H1 (cell line): ENCODE measurements around the gene LHPP. TPM values are rescaled to one million over a fixed set of nuclear protein-coding genes. Genes with fewer than 3 reads are reported as not detected.

Experiments
- CTCF ChIA-PET: fragments of 300-600 bp; sonication (Branson Sonifier 250); formaldehyde crosslinking; loops from one replicate; lab custom pipeline; 2021; ENCODE audit not compliant: partially characterized antibody; lab: Charles Lee
- POLR2A ChIA-PET: fragments of 300-600 bp; sonication (Branson Sonifier 250); formaldehyde crosslinking; loops from one replicate; lab custom pipeline; 2021; ENCODE audit warnings: inconsistent platforms; ENCODE audit not compliant: partially characterized antibody; lab: Charles Lee
- DNase-seq, 2 experiments: peaks; one replicate each; pipeline versions ENCODE4 v3.0.0 to v3.0.0-alpha.2; 2010 to 2022; ENCODE audit warnings: low spot score in 2 of 2, low read depth in 1 of 2, mixed read lengths in 1 of 2
- FAIRE-seq: peaks from 2 replicates; lab custom pipeline; 2011; peaks lifted over from hg19 to GRCh38; lab: Jason Lieb, UNC
- H2AFZ ChIP-seq: 2 replicates; pipeline ENCODE4 v1.8.1; 2012; ENCODE audit warnings: low read length, inconsistent platforms
- H2AK5ac ChIP-seq: 2 replicates; pipeline ENCODE4 v1.6.1; 2013; ENCODE audit warnings: low read depth, low read length
- H2BK120ac ChIP-seq: replicated peaks from 2 replicates; pipeline ENCODE3; 2013; ENCODE audit warnings: low read depth, low read length, inconsistent platforms
- H2BK12ac ChIP-seq: 2 replicates; pipeline ENCODE4 v1.6.1; 2013; ENCODE audit warnings: low read depth, low read length
- H2BK15ac ChIP-seq: 2 replicates; pipeline ENCODE4 v1.6.1; 2013; ENCODE audit warnings: low read length
- H2BK20ac ChIP-seq: 2 replicates; pipeline ENCODE4 v1.6.1; 2013; ENCODE audit warnings: low read length
- H2BK5ac ChIP-seq: 2 replicates; pipeline ENCODE4 v1.6.1; 2013; ENCODE audit warnings: low read depth, low read length
- H3K14ac ChIP-seq: 2 replicates; pipeline ENCODE4 v1.6.1; 2013; ENCODE audit warnings: inconsistent platforms; ENCODE audit not compliant: insufficient read length
- H3K18ac ChIP-seq: 2 replicates; pipeline ENCODE4 v1.6.1; 2013; ENCODE audit warnings: low read length; ENCODE audit errors: extremely low read depth
- H3K23ac ChIP-seq: 2 replicates; pipeline ENCODE4 v1.6.1; 2013; ENCODE audit warnings: inconsistent platforms; ENCODE audit not compliant: insufficient read length
- H3K23me2 ChIP-seq: 2 replicates; pipeline ENCODE4 v1.6.1; 2013; ENCODE audit warnings: low read depth, low read length
- H3K27ac ChIP-seq: 2 replicates; pipeline ENCODE4 v1.6.1; 2011; ENCODE audit warnings: low read depth, low read length, inconsistent platforms
- H3K27me3 ChIP-seq, 4 experiments: replicated peaks in 1 of 4; 1 replicate in 1 of 4; 2 replicates in 3 of 4; pipeline versions ENCODE4 v1.6.1 to v1.8.1; 2011 to 2013; ENCODE audit warnings: low read length in 3 of 4, mild to moderate bottlenecking in 3 of 4, inconsistent platforms in 2 of 4, mixed read lengths in 2 of 4, moderate library complexity in 1 of 4; ENCODE audit not compliant: control insufficient read depth in 3 of 4, insufficient read depth in 3 of 4; ENCODE audit errors: extremely low read depth in 1 of 4
- H3K36me3 ChIP-seq, 4 experiments: 2 replicates each; pipeline versions ENCODE4 v1.6.1 to v1.8.1; 2011 to 2013; ENCODE audit warnings: mild to moderate bottlenecking in 4 of 4, low read length in 3 of 4, moderate library complexity in 2 of 4, control low read depth in 1 of 4, inconsistent platforms in 1 of 4; ENCODE audit not compliant: insufficient read depth in 4 of 4, control insufficient read depth in 2 of 4
- H3K4ac ChIP-seq: replicated peaks from 2 replicates; pipeline ENCODE3; 2013; ENCODE audit warnings: low read length, low read depth, mixed read lengths, inconsistent platforms; ENCODE audit not compliant: insufficient read length
- H3K4me1 ChIP-seq, 4 experiments: replicated peaks in 1 of 4; 1 replicate in 1 of 4; 2 replicates in 3 of 4; pipeline versions ENCODE4 v1.6.1 to v1.8.1; 2011 to 2013; ENCODE audit warnings: low read length in 3 of 4, inconsistent platforms in 2 of 4, mixed read lengths in 1 of 4; ENCODE audit not compliant: insufficient read depth in 4 of 4, control insufficient read depth in 3 of 4
- H3K4me2 ChIP-seq, 2 experiments: 2 replicates each; pipeline versions ENCODE4 v1.6.1 to v1.8.1; 2011 to 2013; ENCODE audit warnings: low read depth in 2 of 2, low read length in 2 of 2, control low read depth in 1 of 2, inconsistent platforms in 1 of 2, mild to moderate bottlenecking in 1 of 2; ENCODE audit not compliant: insufficient read depth in 1 of 2
- H3K4me3 ChIP-seq, 4 experiments: fragments of 200-600, 300-600 bp in 1 of 4; sonication (generic), shearing (Covaris generic), sonication (Bioruptor Twin) in 1 of 4; 2 replicates each; pipeline versions ENCODE4 v1.5.1 to v1.8.1; 2011 to 2016; ENCODE audit warnings: low read length in 4 of 4, low read depth in 3 of 4, control low read depth in 2 of 4, inconsistent platforms in 2 of 4, mild to moderate bottlenecking in 2 of 4, mixed read lengths in 1 of 4, moderate library complexity in 1 of 4; ENCODE audit not compliant: insufficient read depth in 2 of 4; ENCODE audit errors: extremely low read depth in 1 of 4
- H3K56ac ChIP-seq: replicated peaks from 2 replicates; pipeline ENCODE3; 2013; ENCODE audit warnings: low read depth, mild to moderate bottlenecking, mixed read lengths, low read length, inconsistent platforms; ENCODE audit not compliant: insufficient read length
- H3K79me1 ChIP-seq: 2 replicates; pipeline ENCODE4 v1.6.1; 2013; ENCODE audit warnings: low read depth, low read length, control low read depth
- H3K79me2 ChIP-seq, 2 experiments: 2 replicates each; pipeline versions ENCODE4 v1.6.1 to v1.8.1; 2012 to 2013; ENCODE audit warnings: low read length in 2 of 2, mild to moderate bottlenecking in 2 of 2, inconsistent platforms in 1 of 2; ENCODE audit not compliant: insufficient read depth in 2 of 2, control insufficient read depth in 1 of 2
- H3K9ac ChIP-seq, 4 experiments: replicated peaks in 1 of 4; 1 replicate in 1 of 4; 2 replicates in 3 of 4; pipeline versions ENCODE4 v1.6.1 to v1.8.1; 2011 to 2013; ENCODE audit warnings: low read depth in 3 of 4, low read length in 3 of 4, control low read depth in 2 of 4, mild to moderate bottlenecking in 2 of 4, moderate library complexity in 2 of 4, inconsistent platforms in 1 of 4; ENCODE audit errors: extremely low read depth in 1 of 4
- H3K9me3 ChIP-seq, 2 experiments: 2 replicates each; pipeline versions ENCODE4 v1.6.1 to v1.8.1; 2012 to 2013; ENCODE audit warnings: mild to moderate bottlenecking in 2 of 2, moderate library complexity in 2 of 2, control low read depth in 1 of 2, inconsistent platforms in 1 of 2, low read depth in 1 of 2, low read length in 1 of 2, mixed read lengths in 1 of 2; ENCODE audit not compliant: insufficient read depth in 2 of 2
- H4K20me1 ChIP-seq, 2 experiments: replicated peaks in 1 of 2; 2 replicates each; pipeline versions ENCODE3 to v1.8.1; 2011 to 2013; ENCODE audit warnings: inconsistent platforms in 2 of 2, low read length in 2 of 2, mild to moderate bottlenecking in 1 of 2; ENCODE audit not compliant: insufficient read depth in 2 of 2, control insufficient read depth in 1 of 2
- H4K5ac ChIP-seq: 2 replicates; pipeline ENCODE4 v1.6.1; 2013; ENCODE audit warnings: low read length, low read depth, mixed read lengths, inconsistent platforms; ENCODE audit not compliant: insufficient read length
- H4K8ac ChIP-seq: 2 replicates; pipeline ENCODE4 v1.8.0; 2013; ENCODE audit warnings: mild to moderate bottlenecking, moderate library complexity, low read length, inconsistent platforms; ENCODE audit not compliant: insufficient read depth; ENCODE audit errors: extremely low read depth
- H4K91ac ChIP-seq: replicated peaks from 2 replicates; pipeline ENCODE3; 2013; ENCODE audit warnings: low read length, mixed read lengths, inconsistent platforms; ENCODE audit not compliant: insufficient read length
- KDM5A ChIP-seq: fragments of 200-600 bp; IDR thresholded peaks from 2 replicates; pipeline ENCODE4 v1.7.1; 2012; ENCODE audit warnings: mild to moderate bottlenecking, low read length, inconsistent platforms, mixed read lengths
- NANOG ChIP-seq: IDR thresholded peaks from 2 replicates; pipeline ENCODE4 v1.6.1; 2011; ENCODE audit warnings: low read length, low read depth, mild to moderate bottlenecking, inconsistent platforms; ENCODE audit not compliant: insufficient read depth, poor library complexity, severe bottlenecking
- SIX5 ChIP-seq: IDR thresholded peaks from 2 replicates; pipeline ENCODE4 v1.6.1; 2011; ENCODE audit warnings: mild to moderate bottlenecking, low read depth, low read length
- TCF12 ChIP-seq: IDR thresholded peaks from 2 replicates; pipeline ENCODE4 v1.6.1; 2011; ENCODE audit warnings: low read depth, mild to moderate bottlenecking, low read length
- TEAD4 ChIP-seq: IDR thresholded peaks from 2 replicates; pipeline ENCODE4 v1.6.1; 2012; ENCODE audit warnings: low read depth, low read length, inconsistent platforms, mixed read lengths
- WGBS, 2 experiments: shearing (Covaris generic) in 1 of 2; methylation state at CpG; one replicate each; pipeline versions ENCODE4 v1.1.6 to v1.1.7; 2013 to 2015; ENCODE audit warnings: low lambda C conversion rate in 2 of 2, mixed read lengths in 2 of 2, inconsistent platforms in 1 of 2, low coverage in 1 of 2, missing lambda C conversion rate in 1 of 2; ENCODE audit not compliant: insufficient replicate concordance in 2 of 2, insufficient coverage in 1 of 2, insufficient read length in 1 of 2; ENCODE audit errors: extremely low coverage in 1 of 2, missing lambda C conversion rate in 1 of 2; 5-methylcytosine and 5-hydroxymethylcytosine counted together
- polyA plus RNA-seq, 7 experiments: library from polyadenylated mRNA; depleted of rRNA in 3 of 7; stranded (reverse) in 5 of 7; unstranded in 2 of 7; fragments of >200 nt in 5 of 7; fragments of 200-250 nt in 2 of 7; gene quantifications; 1 replicate in 5 of 7; 2 replicates in 1 of 7; 4 replicates in 1 of 7; pipeline versions ENCODE4 v1.2.1 to v1.2.3, GENCODE V29; 2011 to 2013; ENCODE audit warnings: missing spikeins in 2 of 7, mixed read lengths in 2 of 7
- total RNA-seq: library from RNA; stranded (reverse); fragmentation: NEBNext Ultra II Directional; extraction: Animal tissue kit (Norgen Biotek cat#: 25700); gene quantifications from 2 replicates; pipeline ENCODE4 v1.2.1, GENCODE V29; 2021

LHPP gene
- total and polyA plus RNA-seq, 2 of the 8 experiments (the other 6 are each of a cell fraction or from before 2014, with no cell fraction given) = 26.0 to 45.0 TPM

GRCh38 chr10:124453960-124454610 lies 7.5 kb upstream of the LHPP start:
- H4K20me1 ChIP-seq = peaks cover 0 to 3% of the 10 kb centered on the region in 2 experiments
- ChIA-PET CTCF (interaction anchor here (0.6 to 1.9 kb wide), 7 partner anchors 11 to 342 kb away, joined by 3 to 4 read pairs (median 4); no protein-coding TSS in a partner anchor), POLR2A (interaction anchor here (1.3 to 3.3 kb wide), 5 partner anchors 11 to 39 kb away, joined by 3 to 17 read pairs (median 8); partner anchors contain the start of gene OAT)
- peaks cover 14 to 45% (median 36%) of the 10 kb centered on the region in 4 experiments for H3K4me1 ChIP-seq
- H3K23me2 ChIP-seq = peaks cover 10% of the 10 kb centered on the region
- peak overlapping the region; percentile 78; the same call in 1 of the 2 replicates for H2BK12ac ChIP-seq
- DNase-seq (no peak), FAIRE-seq (peak; percentile 7)
- peak overlapping the region; percentile 75 for H3K18ac ChIP-seq
- no peak overlapping the region for H4K8ac ChIP-seq
- H3K79me1 ChIP-seq = no peaks in the 10 kb centered on the region
- H2AFZ ChIP-seq = no peak overlapping the region
- WGBS, 2 experiments = 35% methylated on average over 8 of the region's 8 CpGs; no CpG with 5 or more reads in 1 of the 2 experiments
- H3K4me2 ChIP-seq = peak overlapping the region; percentile 49 to 56
- H3K36me3 ChIP-seq = no peaks in the 10 kb centered on the region
- H3K27me3 ChIP-seq = peaks cover 0 to 18% (median 12%) of the 10 kb centered on the region in 4 experiments; a peak in 6 of 7 replicates
- no peak overlapping the region for H3K14ac ChIP-seq
- H2BK5ac ChIP-seq = peak overlapping the region; percentile 96; the same call in 1 of the 2 replicates
- H2BK120ac ChIP-seq = peak overlapping the region; percentile 67
- no peaks in the 10 kb centered on the region for H3K9me3 ChIP-seq
- H3K56ac ChIP-seq = no peak overlapping the region
- H3K4me3 ChIP-seq = peak overlapping the region in 2 of 4 experiments; percentile 11 to 38; a peak in 2 of 8 replicates
- no peak overlapping the region for H2BK15ac ChIP-seq
- TF ChIP-seq NANOG (peak; percentile 80), TCF12 (no peak), SIX5 (no peak), TEAD4 (peak; percentile 44; the same call in 1 of the 2 replicates), KDM5A (no peak)
- TF ChIP-seq, all 59 proteins: peak for 2
- 0 out of 2 replicates have a peak overlapping the region, but pooled peaks have one; percentile 29 for H2AK5ac ChIP-seq
- peak overlapping the region; percentile 95 for H2BK20ac ChIP-seq
- no peaks in the 10 kb centered on the region for H3K79me2 ChIP-seq
- H3K27ac ChIP-seq = no peak overlapping the region
- H4K91ac ChIP-seq = peak overlapping the region; percentile 81
- H4K5ac ChIP-seq = no peak overlapping the region
- no peak overlapping the region for H3K4ac ChIP-seq
- H3K9ac ChIP-seq = no peak overlapping the region
- H3K23ac ChIP-seq = no peak overlapping the region
